Tibial nerve (tissue), 3 donors: ENCODE data around the gene NETO2.
"Not testable (repeated sequence)": the region's sequence is repeated elsewhere in the genome, so short reads cannot be mapped to it uniquely, and the experiment has no call there.

ENCODE experiments used
- POLR2A ChIP-seq, 2 donors: fragments of 450-650 bp; IDR thresholded peaks; one replicate each; pipeline ENCODE4 v1.6.1; 2017; ENCODE audit warnings: antibody characterized with exemption in 2 of 2, mild to moderate bottlenecking in 2 of 2, moderate library complexity in 2 of 2
- TF ChIP-seq, protein P1 (sequence below), 5 experiments: fragments of 200-600 bp in 3 of 5; fragments of 450-650 bp in 2 of 5; sonication (generic) in 3 of 5; IDR thresholded peaks; one replicate each; pipeline ENCODE4 v1.5.1; 2016 to 2019; ENCODE audit warnings: antibody characterized with exemption in 5 of 5, mild to moderate bottlenecking in 3 of 5, moderate library complexity in 2 of 5

DNA sequence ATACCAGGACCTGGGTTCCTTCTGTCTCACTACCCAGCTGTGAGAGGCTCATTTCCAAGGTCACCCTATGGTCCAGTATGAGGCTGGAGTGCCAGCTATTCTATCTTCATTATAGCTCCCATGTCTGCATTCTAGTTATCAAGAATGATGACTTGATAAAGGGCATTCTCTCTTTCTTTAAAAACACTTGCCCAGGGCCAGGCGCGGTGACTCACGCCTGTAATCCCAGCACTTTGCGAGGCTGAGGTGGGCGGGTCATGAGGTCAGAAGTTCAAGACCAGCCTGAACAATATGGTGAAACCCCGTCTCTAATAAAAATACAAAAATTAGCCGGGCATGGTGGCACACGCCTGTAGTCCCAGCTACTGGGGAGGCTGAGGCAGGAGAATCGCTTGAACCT, 5.8 kb downstream of the NETO2 start:
- TF ChIP-seq, protein P1, sequence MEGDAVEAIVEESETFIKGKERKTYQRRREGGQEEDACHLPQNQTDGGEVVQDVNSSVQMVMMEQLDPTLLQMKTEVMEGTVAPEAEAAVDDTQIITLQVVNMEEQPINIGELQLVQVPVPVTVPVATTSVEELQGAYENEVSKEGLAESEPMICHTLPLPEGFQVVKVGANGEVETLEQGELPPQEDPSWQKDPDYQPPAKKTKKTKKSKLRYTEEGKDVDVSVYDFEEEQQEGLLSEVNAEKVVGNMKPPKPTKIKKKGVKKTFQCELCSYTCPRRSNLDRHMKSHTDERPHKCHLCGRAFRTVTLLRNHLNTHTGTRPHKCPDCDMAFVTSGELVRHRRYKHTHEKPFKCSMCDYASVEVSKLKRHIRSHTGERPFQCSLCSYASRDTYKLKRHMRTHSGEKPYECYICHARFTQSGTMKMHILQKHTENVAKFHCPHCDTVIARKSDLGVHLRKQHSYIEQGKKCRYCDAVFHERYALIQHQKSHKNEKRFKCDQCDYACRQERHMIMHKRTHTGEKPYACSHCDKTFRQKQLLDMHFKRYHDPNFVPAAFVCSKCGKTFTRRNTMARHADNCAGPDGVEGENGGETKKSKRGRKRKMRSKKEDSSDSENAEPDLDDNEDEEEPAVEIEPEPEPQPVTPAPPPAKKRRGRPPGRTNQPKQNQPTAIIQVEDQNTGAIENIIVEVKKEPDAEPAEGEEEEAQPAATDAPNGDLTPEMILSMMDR (IDR thresholded peaks at IDR 0.05), result not testable (repeated sequence)
- not testable (repeated sequence) for TF ChIP-seq POLR2A (IDR thresholded peaks at IDR 0.05)
